ENCODE measurements around the gene PHOX2A.
"Not testable (repeated sequence)": the region's sequence is repeated elsewhere in the genome, so short reads cannot be mapped to it uniquely, and the experiment has no call there.

Gene PHOX2A

GRCh38 chr11:72204886-72205285, 39.1 kb downstream of the PHOX2A start:
- no peaks in the 10 kb centered on the region for H3K4me1 ChIP-seq (ENCODE audit: insufficient read depth, insufficient read length)
- DNase-seq (ENCODE audit: low read depth, low spot score) = no peak
- no peak overlapping the region for H3K4me3 ChIP-seq (ENCODE audit: insufficient read length, low read depth)
- H3K36me3 ChIP-seq (ENCODE audit: insufficient read depth, insufficient read length, low read length) = no peaks in the 10 kb centered on the region
- no peaks in the 10 kb centered on the region for H3K9me3 ChIP-seq (ENCODE audit: insufficient read depth, low read length)
- H3K27me3 ChIP-seq (ENCODE audit: insufficient read depth, insufficient read length) = no peaks in the 10 kb centered on the region
- TF ChIP-seq ZNF274 (IDR thresholded peaks at IDR 0.05; ENCODE audit: low read depth, low read length) (no peak), YY1 (IDR thresholded peaks at IDR 0.05; ENCODE audit: insufficient read depth, insufficient read length) (no peak), SUZ12 (IDR thresholded peaks at IDR 0.05; ENCODE audit: extremely low read depth, insufficient read depth, insufficient read length) (no peak)
- no peak overlapping the region for H3K9ac ChIP-seq (ENCODE audit: insufficient read length, low read depth)

- TF ChIP-seq SUZ12 (IDR thresholded peaks at IDR 0.05; ENCODE audit: extremely low read depth, insufficient read depth, insufficient read length) (no peak), YY1 (IDR thresholded peaks at IDR 0.05; ENCODE audit: insufficient read depth, insufficient read length) (no peak)
- H3K4me3 ChIP-seq (ENCODE audit: insufficient read length, low read depth) = no peak overlapping the region
- no peak overlapping the region for H3K9ac ChIP-seq (ENCODE audit: insufficient read length, low read depth)
- H3K27me3 ChIP-seq (ENCODE audit: insufficient read depth, insufficient read length) = no peaks in the 10 kb centered on the region
- H3K36me3 ChIP-seq (ENCODE audit: insufficient read depth, insufficient read length, low read length) = no peaks in the 10 kb centered on the region
- no peaks in the 10 kb centered on the region for H3K9me3 ChIP-seq (ENCODE audit: insufficient read depth, low read length)
- no peak for DNase-seq (ENCODE audit: low read depth, low spot score)
- H3K4me1 ChIP-seq (ENCODE audit: insufficient read depth, insufficient read length) = no peaks in the 10 kb centered on the region
Observed at GRCh38 chr11:72203163-72203562, 40.8 kb downstream of the PHOX2A start.

DNA sequence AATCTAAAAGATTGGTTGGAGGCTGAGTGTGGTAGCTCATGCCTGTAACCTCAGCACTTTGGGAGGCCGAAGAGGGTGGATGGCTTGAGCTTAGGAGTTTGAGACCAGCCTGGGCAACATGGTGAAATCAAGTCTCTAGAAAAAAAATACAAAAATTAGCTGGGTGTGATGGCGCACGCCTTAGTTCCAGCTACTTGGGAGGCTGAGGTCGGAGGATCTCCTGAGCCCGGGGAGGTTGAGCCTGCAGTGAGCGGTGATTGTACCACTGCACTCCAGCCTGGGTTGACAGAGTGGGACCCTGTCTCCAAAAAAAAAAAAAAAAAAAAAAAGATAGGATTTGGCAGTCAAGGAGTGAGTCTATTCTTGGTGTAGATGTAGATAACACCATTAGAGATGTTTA, 41.4 kb downstream of the PHOX2A start:
- TF ChIP-seq SUZ12 (IDR thresholded peaks at IDR 0.05; ENCODE audit: extremely low read depth, insufficient read depth, insufficient read length) = no peak
- TF ChIP-seq ZNF274 (IDR thresholded peaks at IDR 0.05; ENCODE audit: low read depth, low read length) = no peak
- no peak for TF ChIP-seq YY1 (IDR thresholded peaks at IDR 0.05; ENCODE audit: insufficient read depth, insufficient read length)
- H3K27me3 ChIP-seq (ENCODE audit: insufficient read depth, insufficient read length) = no peaks in the 10 kb centered on the region
- no peak overlapping the region for H3K4me3 ChIP-seq (ENCODE audit: insufficient read length, low read depth)
- no peaks in the 10 kb centered on the region for H3K4me1 ChIP-seq (ENCODE audit: insufficient read depth, insufficient read length)
- no peaks in the 10 kb centered on the region for H3K36me3 ChIP-seq (ENCODE audit: insufficient read depth, insufficient read length, low read length)
- DNase-seq (ENCODE audit: low read depth, low spot score) = no peak
- no peak overlapping the region for H3K9ac ChIP-seq (ENCODE audit: insufficient read length, low read depth)
- no peaks in the 10 kb centered on the region for H3K9me3 ChIP-seq (ENCODE audit: insufficient read depth, low read length)

- H3K4me3 ChIP-seq (ENCODE audit: insufficient read length, low read depth); DNase-seq (ENCODE audit: low read depth, low spot score); H3K27me3 ChIP-seq (ENCODE audit: insufficient read depth, insufficient read length); H3K9ac ChIP-seq (ENCODE audit: insufficient read length, low read depth); H3K9me3 ChIP-seq (ENCODE audit: insufficient read depth, low read length); H3K4me1 ChIP-seq (ENCODE audit: insufficient read depth, insufficient read length); H3K36me3 ChIP-seq (ENCODE audit: insufficient read depth, insufficient read length, low read length): not testable (repeated sequence)
Observed at GRCh38 chr11:72201445-72201844, 42.5 kb downstream of the PHOX2A start.

DNA sequence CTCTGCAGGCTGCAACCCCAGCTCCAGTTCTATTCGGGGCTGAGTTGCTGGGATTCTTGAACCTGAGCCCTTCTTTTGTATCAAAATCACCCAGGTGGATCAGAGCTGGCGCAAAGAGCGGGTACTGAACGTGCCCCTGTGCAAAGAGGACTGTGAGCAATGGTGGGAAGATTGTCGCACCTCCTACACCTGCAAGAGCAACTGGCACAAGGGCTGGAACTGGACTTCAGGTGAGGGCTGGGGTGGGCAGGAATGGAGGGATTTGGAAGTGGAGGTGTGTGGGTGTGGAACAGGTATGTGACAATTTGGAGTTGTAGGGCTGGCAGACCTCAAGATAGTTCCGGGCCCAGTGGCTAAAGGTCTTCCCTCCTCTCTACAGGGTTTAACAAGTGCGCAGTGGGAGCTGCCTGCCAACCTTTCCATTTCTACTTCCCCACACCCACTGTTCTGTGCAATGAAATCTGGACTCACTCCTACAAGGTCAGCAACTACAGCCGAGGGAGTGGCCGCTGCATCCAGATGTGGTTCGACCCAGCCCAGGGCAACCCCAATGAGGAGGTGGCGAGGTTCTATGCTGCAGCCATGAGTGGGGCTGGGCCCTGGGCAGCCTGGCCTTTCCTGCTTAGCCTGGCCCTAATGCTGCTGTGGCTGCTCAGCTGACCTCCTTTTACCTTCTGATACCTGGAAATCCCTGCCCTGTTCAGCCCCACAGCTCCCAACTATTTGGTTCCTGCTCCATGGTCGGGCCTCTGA, 48.3 kb downstream of the PHOX2A start:
- TF ChIP-seq SUZ12 (IDR thresholded peaks at IDR 0.05; ENCODE audit: extremely low read depth, insufficient read depth, insufficient read length) (no peak), ZNF274 (IDR thresholded peaks at IDR 0.05; ENCODE audit: low read depth, low read length) (no peak), YY1 (IDR thresholded peaks at IDR 0.05; ENCODE audit: insufficient read depth, insufficient read length) (no peak)
- DNase-seq (ENCODE audit: low read depth, low spot score) = no peak
- Histone ChIP-seq H3K4me1 (ENCODE audit: insufficient read depth, insufficient read length) (no peaks in the 10 kb centered on the region), H3K9me3 (ENCODE audit: insufficient read depth, low read length) (no peaks in the 10 kb centered on the region), H3K4me3 (ENCODE audit: insufficient read length, low read depth) (no peak overlapping the region), H3K9ac (ENCODE audit: insufficient read length, low read depth) (no peak overlapping the region), H3K36me3 (ENCODE audit: insufficient read depth, insufficient read length, low read length) (no peaks in the 10 kb centered on the region), H3K27me3 (ENCODE audit: insufficient read depth, insufficient read length) (no peaks in the 10 kb centered on the region)

DNA sequence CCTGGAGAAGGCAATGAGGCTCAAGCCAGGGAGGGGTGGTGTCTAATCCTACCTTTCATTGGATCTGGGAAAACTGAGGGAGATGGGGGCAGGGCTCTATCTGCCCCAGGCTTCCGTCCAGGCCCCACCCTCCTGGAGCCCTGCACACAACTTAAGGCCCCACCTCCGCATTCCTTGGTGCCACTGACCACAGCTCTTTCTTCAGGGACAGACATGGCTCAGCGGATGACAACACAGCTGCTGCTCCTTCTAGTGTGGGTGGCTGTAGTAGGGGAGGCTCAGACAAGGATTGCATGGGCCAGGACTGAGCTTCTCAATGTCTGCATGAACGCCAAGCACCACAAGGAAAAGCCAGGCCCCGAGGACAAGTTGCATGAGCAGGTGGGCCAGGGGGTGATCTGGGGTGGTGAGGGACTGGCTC, 52.0 kb downstream of the PHOX2A start, which contains the start of gene FOLR1:
TSS of gene FOLR1 (plus strand) at position 180 of the 421 bp plus-strand sequence. CDS start at position 214, 34 bp downstream.
- Histone ChIP-seq H3K4me3 (ENCODE audit: insufficient read length, low read depth) (no peak within 1 kb of the TSS), H3K27me3 (ENCODE audit: insufficient read depth, insufficient read length) (no peaks in the 10 kb centered on the region), H3K36me3 (ENCODE audit: insufficient read depth, insufficient read length, low read length) (no peaks in the 10 kb centered on the region), H3K9ac (ENCODE audit: insufficient read length, low read depth) (no peak within 1 kb of the TSS), H3K9me3 (ENCODE audit: insufficient read depth, low read length) (no peaks in the 10 kb centered on the region), H3K4me1 (ENCODE audit: insufficient read depth, insufficient read length) (peaks cover 7% of the 10 kb centered on the region)
- peak; percentile 33 for DNase-seq (ENCODE audit: low read depth, low spot score)
- TF ChIP-seq SUZ12 (IDR thresholded peaks at IDR 0.05; ENCODE audit: extremely low read depth, insufficient read depth, insufficient read length) (no peak), ZNF274 (IDR thresholded peaks at IDR 0.05; ENCODE audit: low read depth, low read length) (no peak)

- no peaks in the 10 kb centered on the region for H3K9me3 ChIP-seq (ENCODE audit: insufficient read depth, low read length)
- H3K4me3 ChIP-seq (ENCODE audit: insufficient read length, low read depth) = no peak overlapping the region
- H3K4me1 ChIP-seq (ENCODE audit: insufficient read depth, insufficient read length) = peaks cover 7% of the 10 kb centered on the region
- no peaks in the 10 kb centered on the region for H3K36me3 ChIP-seq (ENCODE audit: insufficient read depth, insufficient read length, low read length)
- H3K9ac ChIP-seq (ENCODE audit: insufficient read length, low read depth) = no peak overlapping the region
- no peaks in the 10 kb centered on the region for H3K27me3 ChIP-seq (ENCODE audit: insufficient read depth, insufficient read length)
- DNase-seq (ENCODE audit: low read depth, low spot score) = no peak
- TF ChIP-seq YY1 (IDR thresholded peaks at IDR 0.05; ENCODE audit: insufficient read depth, insufficient read length) (no peak), SUZ12 (IDR thresholded peaks at IDR 0.05; ENCODE audit: extremely low read depth, insufficient read depth, insufficient read length) (no peak), ZNF274 (IDR thresholded peaks at IDR 0.05; ENCODE audit: low read depth, low read length) (no peak)
Observed at GRCh38 chr11:72190631-72191071, 53.3 kb downstream of the PHOX2A start.

All from NT2/D1 (cell line).